NOMO-1 treated with dmso at 0.1 percent for 144 hours (cell line): ENCODE results near the gene TTC28.

ENCODE experiments used
- DNase-seq: peaks from one replicate; lab custom pipeline; 2025; ENCODE audit not compliant: unreplicated experiment; lab: John Stamatoyannopoulos, UW

Gene TTC28

DNA sequence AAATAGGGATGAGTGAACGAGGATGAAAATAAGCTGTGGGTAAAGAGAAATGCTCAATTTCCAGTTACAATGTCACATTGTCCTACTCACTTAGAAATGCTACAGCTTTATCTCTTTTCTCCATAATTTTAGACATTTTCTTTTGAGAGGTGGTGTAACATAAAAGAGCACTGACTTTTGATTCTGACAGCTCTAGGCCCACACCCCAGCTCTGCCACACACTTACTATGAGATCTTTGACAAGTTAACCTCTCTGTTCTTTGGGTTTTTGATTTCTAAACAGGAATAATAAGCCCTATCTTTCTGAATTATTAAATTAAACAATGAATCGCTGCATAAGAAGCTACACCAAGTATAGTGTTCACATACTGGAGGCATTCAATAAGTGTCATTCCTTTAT is 532.2 kb downstream of the TTC28 start:
- no peak for DNase-seq

- no peak for DNase-seq
Observed at GRCh38 chr22:28146401-28147314, 533.0 kb downstream of the TTC28 start.

- no peak for DNase-seq
Observed at GRCh38 chr22:28143961-28144745, 535.5 kb downstream of the TTC28 start.

GRCh38 chr22:28143241-28143865 is 536.3 kb downstream of the TTC28 start:
- DNase-seq = no peak

- DNase-seq = no peak
Observed at GRCh38 chr22:28142361-28142961, 537.2 kb downstream of the TTC28 start.

DNA sequence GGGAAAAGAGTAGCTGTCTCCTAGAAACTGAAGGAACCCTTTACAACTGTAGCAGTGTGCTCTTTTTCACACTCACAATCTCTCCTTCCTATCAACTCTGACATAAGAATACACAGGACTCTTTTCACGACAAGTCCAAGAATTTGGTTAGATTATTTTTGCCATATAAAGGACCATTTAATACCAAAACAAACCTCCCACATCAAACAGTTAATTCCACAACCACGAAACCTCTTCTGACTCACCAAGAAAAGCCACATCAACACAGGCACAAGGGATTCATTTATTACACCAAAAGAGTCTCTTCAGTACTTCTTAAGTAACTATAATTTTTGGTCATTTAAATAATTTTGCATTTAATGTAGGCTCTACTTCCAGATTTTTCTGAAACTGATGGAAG is 538.0 kb downstream of the TTC28 start:
- DNase-seq = no peak

- DNase-seq = no peak
Observed at GRCh38 chr22:28139961-28140360, 539.7 kb downstream of the TTC28 start.

GRCh38 chr22:28139516-28139915 is 540.1 kb downstream of the TTC28 start:
- DNase-seq = no peak

GRCh38 chr22:28137036-28137435 is 542.6 kb downstream of the TTC28 start:
- no peak for DNase-seq

- no peak for DNase-seq
Observed at GRCh38 chr22:28132466-28132865, 547.2 kb downstream of the TTC28 start.

- no peak for DNase-seq
Observed at GRCh38 chr22:28129319-28129962, 550.2 kb downstream of the TTC28 start.

DNA sequence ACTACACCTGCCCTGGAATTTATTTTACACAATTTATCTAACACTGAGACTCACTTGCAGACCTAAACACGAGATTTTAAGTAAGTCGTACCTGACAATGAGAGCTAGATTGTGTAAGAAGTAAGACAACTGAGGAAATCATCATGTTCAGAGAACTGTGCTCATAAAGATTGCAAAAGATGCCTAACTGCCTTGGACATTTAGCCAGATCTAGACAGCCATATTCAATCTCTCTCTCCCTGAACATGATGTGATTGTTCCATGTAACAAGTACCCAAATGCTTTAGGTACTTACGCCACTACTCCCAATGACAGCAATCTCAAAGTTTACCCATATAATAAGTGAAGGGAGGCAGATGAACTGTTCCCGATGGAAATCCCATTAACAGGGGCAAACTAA is 550.8 kb downstream of the TTC28 start:
- DNase-seq = no peak

DNA sequence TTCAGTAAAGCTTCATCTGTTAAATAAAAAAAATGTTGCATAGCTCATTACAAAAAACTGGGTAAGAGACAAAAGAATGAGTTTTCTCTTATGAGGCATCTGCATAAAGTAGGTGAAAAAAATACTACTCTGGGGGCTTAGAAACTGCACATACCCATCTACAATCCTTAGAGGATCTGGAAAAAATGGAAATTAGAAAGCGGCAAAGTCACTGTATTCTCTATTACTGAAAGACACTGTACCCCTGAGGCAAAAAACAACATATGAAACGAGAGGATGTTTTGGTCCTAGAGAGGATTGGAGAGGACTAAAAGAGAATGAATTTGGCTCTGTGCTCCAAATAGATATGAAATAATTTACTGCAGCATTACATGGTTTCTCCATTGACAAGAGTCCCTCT is 553.8 kb downstream of the TTC28 start:
- DNase-seq = no peak

DNA sequence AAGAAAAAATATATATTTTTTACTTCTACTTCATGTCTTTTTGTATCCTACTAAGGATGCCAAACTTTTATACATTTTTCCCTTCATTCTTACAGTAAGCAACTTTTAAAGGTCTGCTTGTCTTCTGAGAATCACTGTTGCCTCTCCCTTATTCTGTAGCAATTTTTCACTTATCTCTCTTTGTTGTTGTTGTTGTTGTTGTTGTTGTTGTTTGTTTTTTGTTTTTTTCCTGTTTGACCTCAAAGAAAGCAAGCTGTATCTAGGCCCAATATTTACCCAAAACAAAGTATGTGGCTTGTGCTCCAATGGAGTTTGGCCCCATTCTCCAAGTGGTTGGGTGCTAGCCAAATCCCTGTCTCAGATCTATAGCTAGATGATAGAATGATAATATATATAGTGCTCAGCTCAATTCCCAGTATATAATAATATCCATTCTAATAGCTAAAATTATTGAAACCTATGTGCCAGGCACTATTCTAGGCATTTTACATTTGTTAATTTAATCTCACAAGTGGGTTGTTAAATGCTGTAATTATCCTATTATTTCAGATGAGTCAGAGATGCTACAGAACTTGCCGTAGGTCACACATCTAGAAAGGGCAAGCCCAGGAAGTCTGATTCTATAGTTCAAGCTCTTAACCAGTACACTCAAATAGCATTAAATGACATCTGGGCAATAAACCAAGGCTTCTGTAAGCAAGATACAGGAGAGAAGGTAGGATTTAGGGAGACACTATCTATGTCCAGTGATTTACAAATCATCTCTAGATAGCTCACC is 555.5 kb downstream of the TTC28 start:
- DNase-seq = no peak

DNA sequence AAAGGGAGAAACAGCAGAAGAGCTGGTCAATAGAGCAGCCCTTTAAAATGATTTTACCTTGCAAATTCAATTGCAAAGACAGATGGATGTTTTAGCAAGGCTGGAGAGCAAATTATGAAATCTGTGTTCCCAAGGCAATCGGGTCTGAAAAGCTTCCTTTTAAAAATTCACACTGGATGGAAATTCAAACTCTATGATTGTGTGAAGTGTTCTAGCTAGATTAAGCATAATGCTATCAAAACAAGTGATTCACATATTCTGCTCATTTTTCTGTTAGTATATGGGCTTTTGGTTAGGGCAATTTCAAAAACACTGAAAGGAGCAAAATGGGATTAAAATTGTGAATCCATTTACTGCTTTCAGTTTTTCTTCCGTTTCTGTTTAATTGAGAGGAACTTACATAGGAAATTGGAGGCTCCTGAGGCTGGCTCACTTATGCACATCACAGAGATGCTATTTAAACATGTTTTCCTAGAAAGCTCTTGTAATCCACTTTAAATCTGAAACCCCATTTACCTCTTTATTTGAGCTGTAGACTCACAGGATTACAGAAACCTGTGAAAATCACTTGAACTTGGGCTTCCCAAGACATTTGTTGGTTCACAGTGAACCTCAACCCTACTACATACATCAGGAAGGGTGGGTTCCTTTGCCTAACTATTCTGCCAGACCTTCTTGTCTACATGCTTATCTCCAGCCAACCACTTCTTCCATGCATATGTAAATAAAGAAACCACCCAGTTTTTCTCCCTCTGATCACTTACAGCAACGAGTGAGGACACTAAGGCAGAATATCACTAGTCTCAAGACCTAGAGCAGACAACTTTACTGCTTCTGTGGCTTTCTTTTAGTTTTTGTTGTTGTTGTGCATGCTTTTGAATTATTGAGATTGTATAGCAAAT is 558.7 kb downstream of the TTC28 start:
- DNase-seq = no peak

GRCh38 chr22:28118957-28119631 is 560.5 kb downstream of the TTC28 start:
- DNase-seq = no peak

- DNase-seq = no peak
Observed at GRCh38 chr22:28116219-28116673, 563.4 kb downstream of the TTC28 start.

- DNase-seq = no peak
Observed at GRCh38 chr22:28115426-28115825, 564.2 kb downstream of the TTC28 start.
